GM21825 (cell line): ENCODE data around the gene LAMTOR1.
"Not testable (repeated sequence)": the region's sequence is repeated elsewhere in the genome, so short reads cannot be mapped to it uniquely, and the experiment has no call there.

Experiments
- ATAC-seq: cut with Tn5 transposase; IDR thresholded peaks from one replicate; pipeline ENCODE4 v1.9.1; 2021; ENCODE audit warnings: mild to moderate bottlenecking, moderate library complexity; ENCODE audit not compliant: unreplicated experiment

Gene LAMTOR1

GRCh38 chr11:72102946-72103753, at the start of gene LAMTOR1:
LAMTOR1 (minus strand) TSS chr11:72103297; CDS start chr11:72103224, 73 bp downstream.
- ATAC-seq, result peak; percentile 73

GRCh38 chr11:72150882-72151281, 47.8 kb upstream of the LAMTOR1 start:
- ATAC-seq, result no peak

GRCh38 chr11:72146625-72147024, 43.5 kb upstream of the LAMTOR1 start:
- ATAC-seq, result no peak

- no peak for ATAC-seq
Measured at GRCh38 chr11:72144807-72145565, 41.9 kb upstream of the LAMTOR1 start.

- not testable (repeated sequence) for ATAC-seq
Measured at GRCh38 chr11:72142543-72142942, 39.4 kb upstream of the LAMTOR1 start.

- ATAC-seq, result not testable (repeated sequence)
Measured at GRCh38 chr11:72142086-72142485, 39.0 kb upstream of the LAMTOR1 start.

- no peak for ATAC-seq
Measured at GRCh38 chr11:72141066-72141465, 38.0 kb upstream of the LAMTOR1 start.

GRCh38 chr11:72140661-72141060, 37.6 kb upstream of the LAMTOR1 start:
- no peak for ATAC-seq

- no peak for ATAC-seq
Measured at GRCh38 chr11:72139500-72139899, 36.4 kb upstream of the LAMTOR1 start.

- no peak for ATAC-seq
Measured at GRCh38 chr11:72138821-72139390, 35.8 kb upstream of the LAMTOR1 start.

GRCh38 chr11:72136684-72137262, 33.7 kb upstream of the LAMTOR1 start:
- no peak for ATAC-seq

- ATAC-seq, result no peak
Measured at GRCh38 chr11:72135891-72136683, 33.0 kb upstream of the LAMTOR1 start.

GRCh38 chr11:72135473-72135872, 32.4 kb upstream of the LAMTOR1 start, which contains the start of gene FOLR3:
FOLR3 (plus strand) TSS chr11:72135725; CDS start chr11:72135953, 228 bp downstream.
- not testable (repeated sequence) for ATAC-seq

GRCh38 chr11:72132646-72133045, 29.5 kb upstream of the LAMTOR1 start:
- ATAC-seq, result no peak

GRCh38 chr11:72129381-72129780, 26.3 kb upstream of the LAMTOR1 start:
- no peak for ATAC-seq

- no peak for ATAC-seq
Measured at GRCh38 chr11:72127923-72128322, 24.8 kb upstream of the LAMTOR1 start.

- ATAC-seq, result no peak
Measured at GRCh38 chr11:72125956-72126355, 22.9 kb upstream of the LAMTOR1 start.

GRCh38 chr11:72124046-72124445, 20.9 kb upstream of the LAMTOR1 start:
- ATAC-seq, result no peak

- no peak for ATAC-seq
Measured at GRCh38 chr11:72123117-72123653, 20.1 kb upstream of the LAMTOR1 start.

- no peak for ATAC-seq
Measured at GRCh38 chr11:72122607-72123006, 19.5 kb upstream of the LAMTOR1 start.
